NT2/D1 (cell line): ENCODE measurements around the gene PRIMA1.

ENCODE experiments used
- SUZ12 ChIP-seq: IDR thresholded peaks from 2 replicates; pipeline ENCODE4 v1.6.1; 2011; ENCODE audit not compliant: insufficient read length, insufficient read depth; ENCODE audit errors: extremely low read depth
- YY1 ChIP-seq: IDR thresholded peaks from 2 replicates; pipeline ENCODE4 v1.6.1; 2011; ENCODE audit not compliant: insufficient read length, insufficient read depth
- ZNF274 ChIP-seq: IDR thresholded peaks from 2 replicates; pipeline ENCODE4 v1.6.1; 2011; ENCODE audit warnings: mild to moderate bottlenecking, low read depth, low read length

- TF ChIP-seq YY1 (no peak), ZNF274 (no peak), SUZ12 (no peak)
Observed at GRCh38 chr14:93735206-93735605, 53.1 kb downstream of the PRIMA1 start.
